IPS-NIHi11 (cell line): ENCODE results near the gene PATE2.

Experiments
- DNase-seq: peaks from one replicate; pipeline ENCODE4 v3.0.0; 2012; ENCODE audit warnings: mixed read lengths, low spot score

The PATE2 gene

GRCh38 chr11:125778728-125779127 is at the start of gene PATE2:
TSS of gene PATE2 (minus strand) at chr11:125778828. CDS start at chr11:125778773, 55 bp downstream.
- DNase-seq: no peak

- no peak for DNase-seq
These were observed 29.3 kb upstream of the PATE2 start for GRCh38 chr11:125807909-125808308.

- DNase-seq: no peak
These were observed 23.8 kb upstream of the PATE2 start for GRCh38 chr11:125802387-125802786.

- DNase-seq: no peak
These were observed 21.2 kb upstream of the PATE2 start for GRCh38 chr11:125799808-125800207.

GRCh38 chr11:125797641-125798040 is 19.0 kb upstream of the PATE2 start:
- DNase-seq: no peak

GRCh38 chr11:125790825-125791224 is 12.2 kb upstream of the PATE2 start:
- no peak for DNase-seq

- no peak for DNase-seq
These were observed 9.2 kb upstream of the PATE2 start, which contains the start of gene PATE3 for GRCh38 chr11:125787827-125788226. TSS of gene PATE3 (plus strand) at chr11:125788127. CDS start at chr11:125788152, 25 bp downstream.

- DNase-seq: no peak
These were observed 6.0 kb upstream of the PATE2 start for GRCh38 chr11:125784678-125785077.

- no peak for DNase-seq
These were observed 1.3 kb downstream of the PATE2 start for GRCh38 chr11:125777309-125777708.

GRCh38 chr11:125773516-125773915 is 5.1 kb downstream of the PATE2 start:
- no peak for DNase-seq

GRCh38 chr11:125772834-125773505 is 5.7 kb downstream of the PATE2 start:
- DNase-seq: no peak

- no peak for DNase-seq
These were observed 8.0 kb downstream of the PATE2 start for GRCh38 chr11:125770583-125770982.

GRCh38 chr11:125768336-125769046 is 10.1 kb downstream of the PATE2 start:
- no peak for DNase-seq

- DNase-seq: no peak
These were observed 12.4 kb downstream of the PATE2 start for GRCh38 chr11:125766251-125766650.

- DNase-seq: no peak
These were observed 15.1 kb downstream of the PATE2 start for GRCh38 chr11:125763483-125763882.

- DNase-seq: no peak
These were observed 16.2 kb downstream of the PATE2 start for GRCh38 chr11:125762445-125762844.

GRCh38 chr11:125756050-125756449 is 22.6 kb downstream of the PATE2 start:
- DNase-seq: no peak

GRCh38 chr11:125750629-125751028 is 28.0 kb downstream of the PATE2 start:
- peak; percentile 41 for DNase-seq

- no peak for DNase-seq
These were observed 32.6 kb downstream of the PATE2 start, which contains the start of gene PATE1 for GRCh38 chr11:125745979-125746378. TSS of gene PATE1 (plus strand) at chr11:125746279. CDS start at chr11:125746305, 26 bp downstream.

GRCh38 chr11:125743681-125744080 is 34.9 kb downstream of the PATE2 start:
- DNase-seq: no peak

GRCh38 chr11:125740617-125741016 is 38.0 kb downstream of the PATE2 start:
- DNase-seq: no peak

- no peak for DNase-seq
These were observed 49.7 kb downstream of the PATE2 start for GRCh38 chr11:125728969-125729368.
